ENCODE data around the gene TLE6.
"Not testable (repeated sequence)": the region's sequence is repeated elsewhere in the genome, so short reads cannot be mapped to it uniquely, and the experiment has no call there.

Gene TLE6

GRCh38 chr19:3003046-3003445 is 25.7 kb downstream of the TLE6 start:
- DNase-seq (ENCODE audit: low read depth in 3 of 3) = no peak

GRCh38 chr19:3004522-3004921 is 27.2 kb downstream of the TLE6 start:
- no peak for DNase-seq (ENCODE audit: low read depth in 3 of 3)

GRCh38 chr19:3005345-3005744 is 28.0 kb downstream of the TLE6 start:
- no peak for DNase-seq (ENCODE audit: low read depth in 3 of 3)

GRCh38 chr19:3006075-3006767 is 28.9 kb downstream of the TLE6 start:
- no peak for DNase-seq (ENCODE audit: low read depth in 3 of 3)

GRCh38 chr19:3007975-3008374 is 30.6 kb downstream of the TLE6 start:
- no peak for DNase-seq (ENCODE audit: low read depth in 3 of 3)

GRCh38 chr19:3008994-3009393 is 31.6 kb downstream of the TLE6 start:
- DNase-seq (ENCODE audit: low read depth in 3 of 3) = no peak

GRCh38 chr19:3010871-3011270 is 33.5 kb downstream of the TLE6 start:
- DNase-seq (ENCODE audit: low read depth in 3 of 3) = no peak

GRCh38 chr19:3012059-3012458 is 34.7 kb downstream of the TLE6 start:
- not testable (repeated sequence) for DNase-seq (ENCODE audit: low read depth in 3 of 3)

- DNase-seq (ENCODE audit: low read depth in 3 of 3) = no peak
These were observed 35.4 kb downstream of the TLE6 start for GRCh38 chr19:3012621-3013262.

GRCh38 chr19:3013263-3013725 is 35.9 kb downstream of the TLE6 start:
- DNase-seq (ENCODE audit: low read depth in 3 of 3) = no peak

- no peak for DNase-seq (ENCODE audit: low read depth in 3 of 3)
These were observed 36.8 kb downstream of the TLE6 start for GRCh38 chr19:3014135-3014534.

GRCh38 chr19:3015126-3016057 is 38.0 kb downstream of the TLE6 start:
- DNase-seq (ENCODE audit: low read depth in 3 of 3) = no peak

- no peak for DNase-seq (ENCODE audit: low read depth in 3 of 3)
These were observed 40.6 kb downstream of the TLE6 start for GRCh38 chr19:3017923-3018322.

- no peak for DNase-seq (ENCODE audit: low read depth in 3 of 3)
These were observed 42.0 kb downstream of the TLE6 start for GRCh38 chr19:3019211-3019854.

- DNase-seq (ENCODE audit: low read depth in 3 of 3) = no peak
These were observed 43.1 kb downstream of the TLE6 start for GRCh38 chr19:3020321-3020960.

GRCh38 chr19:3024509-3024869 is 47.1 kb downstream of the TLE6 start:
- DNase-seq (ENCODE audit: low read depth in 3 of 3) = no peak

- no peak for DNase-seq (ENCODE audit: low read depth in 3 of 3)
These were observed 47.6 kb downstream of the TLE6 start for GRCh38 chr19:3024870-3025548.

GRCh38 chr19:3025549-3025886 is 48.2 kb downstream of the TLE6 start:
- DNase-seq (ENCODE audit: low read depth in 3 of 3) = no peak

- DNase-seq (ENCODE audit: low read depth in 3 of 3) = no peak
These were observed 49.4 kb downstream of the TLE6 start for GRCh38 chr19:3026768-3027167.

- DNase-seq (ENCODE audit: low read depth in 3 of 3) = no peak
These were observed 49.9 kb downstream of the TLE6 start for GRCh38 chr19:3027292-3027691.

- DNase-seq (ENCODE audit: low read depth in 3 of 3) = no peak
These were observed 50.6 kb downstream of the TLE6 start for GRCh38 chr19:3027981-3028304.
